Measurements from ENCODE around the gene FBXW4.

DNA sequence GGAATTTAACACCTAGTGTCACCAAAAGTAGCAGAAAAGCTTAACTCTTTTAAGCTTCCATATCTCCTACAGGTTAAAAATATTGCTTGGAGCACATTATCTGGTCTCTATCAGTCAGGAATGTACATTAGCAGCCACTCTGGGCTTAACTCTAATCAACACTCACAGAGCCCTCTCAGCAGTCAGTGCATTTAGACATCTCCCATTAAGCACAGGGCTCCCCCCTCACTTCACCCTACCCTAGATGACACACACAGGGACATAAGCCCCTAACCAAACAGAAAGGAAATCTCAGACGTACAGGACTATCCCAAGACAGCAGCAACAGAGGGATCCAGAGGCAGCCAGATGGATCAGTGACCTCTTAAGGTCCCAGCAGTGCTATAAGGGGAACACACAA is 26.4 kb downstream of the FBXW4 start:
- no peak for TF ChIP-seq FOXP2 (optimal IDR thresholded peaks at IDR 0.05; ENCODE audit: control extremely low read depth, extremely low read length, insufficient read depth)
- no peak for TF ChIP-seq POLR2AphosphoS5 (IDR thresholded peaks at IDR 0.05; ENCODE audit: borderline replicate concordance, low read depth, low read length)
